NCI-H748 (cell line): ENCODE data around the gene SMDT1.

Experiments
- DNase-seq: peaks from one replicate; lab custom pipeline; 2025; ENCODE audit not compliant: unreplicated experiment; lab: John Stamatoyannopoulos, UW

SMDT1 gene, protein sequence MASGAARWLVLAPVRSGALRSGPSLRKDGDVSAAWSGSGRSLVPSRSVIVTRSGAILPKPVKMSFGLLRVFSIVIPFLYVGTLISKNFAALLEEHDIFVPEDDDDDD

GRCh38 chr22:42079319-42080251 lies at the start of gene SMDT1:
SMDT1 (plus strand) TSS chr22:42079700; CDS start chr22:42079769, 69 bp downstream.
- DNase-seq, result peak; percentile 99

DNA sequence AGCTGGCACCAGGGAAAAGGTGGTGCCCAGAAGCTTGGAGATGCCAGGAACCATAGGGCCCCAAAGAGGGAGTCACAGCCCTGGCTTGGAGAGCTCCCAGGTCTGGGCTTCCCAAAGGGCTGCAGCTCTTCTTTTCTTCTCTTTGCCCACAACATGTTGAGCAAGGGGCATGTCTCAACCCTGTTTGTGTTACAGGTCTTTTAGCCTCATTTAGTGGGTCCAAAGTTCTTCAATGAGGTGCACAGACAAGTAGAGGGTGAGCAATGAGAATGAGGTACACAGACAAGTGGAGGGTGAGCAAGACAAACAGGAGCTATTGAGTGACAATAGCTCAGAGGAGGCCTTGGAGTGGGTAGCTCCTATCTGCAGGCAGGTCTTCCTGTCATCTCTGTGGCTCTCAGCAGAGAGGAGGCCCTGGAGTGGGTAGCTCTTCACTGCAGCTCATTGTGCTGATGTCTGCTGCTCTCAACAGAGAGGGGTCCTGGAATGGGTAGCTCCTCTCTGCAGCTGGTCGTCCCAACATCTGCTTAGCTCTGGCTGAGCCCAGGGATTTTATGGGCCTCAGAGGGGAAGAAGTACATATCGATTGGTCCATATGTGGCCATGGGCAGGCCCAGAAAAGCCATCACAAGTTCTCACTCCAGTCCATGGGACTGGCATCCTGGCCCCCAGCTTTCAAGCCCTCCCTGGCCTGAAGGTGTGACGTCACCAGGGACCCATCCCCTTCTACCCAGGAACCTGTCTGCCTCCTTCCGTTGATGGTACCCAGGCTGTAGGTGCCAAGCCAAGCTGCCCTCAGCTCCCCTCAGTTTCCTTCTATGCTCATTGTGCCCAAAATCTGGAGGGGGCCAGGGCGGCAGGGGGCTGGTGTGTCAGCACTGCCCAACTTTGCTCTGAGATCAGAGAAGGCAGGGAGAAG lies 46.0 kb upstream of the SMDT1 start:
- DNase-seq, result no peak

- DNase-seq, result no peak
Observed at GRCh38 chr22:42035256-42035655, 44.2 kb upstream of the SMDT1 start.

DNA sequence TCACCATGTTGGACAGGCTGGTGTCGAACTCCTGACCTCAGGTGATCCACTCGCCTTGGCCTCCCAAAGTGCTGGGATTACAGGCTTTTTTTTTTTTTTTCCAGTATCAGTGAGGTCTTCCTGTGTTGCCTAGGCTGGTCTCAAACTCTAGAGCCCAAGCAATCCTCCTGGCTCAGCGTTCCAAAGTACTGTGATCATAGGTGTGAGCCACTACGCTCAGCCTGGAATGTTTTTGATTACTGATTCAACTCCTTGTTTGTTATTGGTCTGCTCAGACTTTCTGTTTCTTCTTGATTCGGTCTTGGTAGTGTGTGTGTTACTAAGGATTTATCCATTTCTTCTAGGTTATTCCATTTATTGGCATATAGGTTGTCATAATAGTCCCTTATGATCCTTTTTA lies 40.2 kb upstream of the SMDT1 start:
- no peak for DNase-seq

DNA sequence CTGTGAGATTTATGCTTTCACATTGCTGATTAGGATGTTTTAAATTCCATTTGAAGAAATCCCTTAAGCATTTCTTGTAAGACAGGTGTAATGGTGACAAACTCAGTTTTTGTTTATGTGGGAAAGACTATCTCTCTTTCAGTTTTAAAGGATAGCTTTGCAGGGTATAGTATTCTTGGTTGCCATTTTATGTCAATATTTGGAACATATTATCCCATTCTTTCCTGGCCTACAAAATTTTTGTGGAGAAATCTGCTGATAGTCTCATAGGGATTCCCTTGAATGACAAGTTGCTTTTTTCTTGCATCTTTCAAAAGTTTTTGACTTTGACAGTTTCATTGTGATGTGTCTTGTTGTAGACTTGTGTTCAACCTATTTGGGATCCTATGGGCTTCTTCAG lies 37.7 kb upstream of the SMDT1 start:
- DNase-seq, result no peak

DNA sequence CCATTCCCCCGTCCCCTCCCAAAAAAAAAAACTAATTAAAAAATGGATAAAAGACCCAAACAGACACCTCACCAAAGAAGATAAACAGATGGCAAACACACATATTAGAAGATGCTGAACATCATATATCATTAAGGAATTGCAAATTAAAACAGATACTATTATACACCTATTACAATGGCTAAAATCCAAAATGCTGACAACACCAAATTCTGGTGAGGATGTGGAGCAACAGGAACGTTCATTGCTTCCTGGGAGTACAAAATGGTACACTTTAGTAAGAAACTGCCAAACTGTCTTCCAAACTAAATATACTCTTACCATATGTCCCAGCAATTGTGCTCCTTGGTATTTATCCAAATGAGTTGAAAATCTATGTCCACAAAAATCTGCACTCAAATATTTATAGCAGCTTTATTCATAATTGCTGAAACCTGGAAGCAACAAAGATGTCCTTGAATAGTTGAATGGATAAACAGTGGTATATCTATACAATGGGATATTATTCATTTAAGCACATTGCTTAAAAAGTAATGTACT lies 28.8 kb upstream of the SMDT1 start:
- no peak for DNase-seq

DNA sequence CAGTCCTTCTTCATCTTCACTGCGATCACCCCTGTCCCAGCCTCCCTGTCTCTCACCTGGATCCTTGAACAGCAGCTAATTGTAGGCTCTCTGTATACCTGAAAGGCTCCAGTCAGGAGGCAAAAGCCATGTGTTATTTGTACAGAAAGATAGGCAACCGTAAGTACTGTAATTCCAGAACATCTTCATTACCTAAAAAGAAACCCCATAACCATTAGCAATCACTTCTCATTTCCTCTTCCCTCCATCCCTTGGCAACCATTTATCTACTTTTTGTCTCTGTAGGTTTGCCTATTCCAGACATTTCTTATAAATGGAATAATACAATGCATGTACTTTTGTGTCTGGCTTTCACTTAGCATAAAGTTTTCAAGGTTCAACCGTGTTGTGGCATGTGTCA lies 26.7 kb upstream of the SMDT1 start:
- no peak for DNase-seq

DNA sequence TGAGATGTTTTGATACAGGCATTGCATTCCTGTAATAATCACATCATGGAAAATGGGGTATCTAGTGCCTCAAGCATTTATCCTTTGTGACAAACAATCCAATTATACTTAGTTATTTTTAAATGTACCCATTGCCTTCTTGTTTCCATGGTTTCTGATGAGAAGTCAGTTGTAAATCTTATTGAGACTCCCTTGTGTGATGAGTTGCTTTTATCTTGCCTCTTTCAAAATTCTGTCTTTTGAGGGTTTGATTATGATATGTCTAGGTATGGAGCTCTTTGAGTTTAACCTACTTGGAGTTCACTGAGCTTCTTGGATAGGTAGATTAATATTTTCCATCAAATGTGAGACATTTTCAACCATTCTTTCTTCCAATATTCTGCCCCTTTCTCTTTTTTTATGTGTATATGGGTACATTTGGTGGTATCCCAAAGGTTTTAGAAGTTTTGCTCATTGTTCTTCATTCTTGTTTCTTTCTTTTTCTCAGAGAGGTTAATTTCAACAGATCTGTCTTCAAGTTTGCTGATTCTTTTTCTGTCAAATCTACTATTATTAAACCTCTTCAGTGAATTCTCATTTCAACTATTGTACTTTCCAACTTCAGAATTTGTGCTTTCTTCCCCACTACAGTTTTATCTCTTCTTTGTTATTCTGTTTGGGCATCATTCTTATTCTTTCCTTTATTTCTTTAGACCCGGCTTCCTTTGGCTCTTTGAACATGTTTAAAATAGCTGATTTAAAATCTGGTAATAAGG lies 22.6 kb upstream of the SMDT1 start:
- DNase-seq, result no peak

DNA sequence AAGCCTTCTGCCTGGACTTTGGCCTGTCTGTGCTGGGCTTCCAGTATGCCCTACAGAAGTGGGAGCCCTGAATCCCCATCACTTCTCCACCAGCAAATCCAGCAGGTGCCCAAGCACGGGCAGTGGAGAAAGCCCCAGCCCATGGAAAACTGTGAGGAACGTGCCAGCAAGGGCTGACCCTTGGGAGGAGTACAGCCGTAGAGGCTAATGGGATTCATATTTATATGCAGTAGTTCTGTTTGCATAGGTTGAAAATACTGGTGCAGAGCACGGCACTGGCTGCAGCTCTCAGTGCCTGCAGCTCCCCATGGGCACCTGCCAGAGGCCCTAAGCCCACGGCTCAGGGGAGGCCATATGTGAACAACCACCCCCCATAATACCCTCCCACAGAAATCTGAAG lies 19.0 kb upstream of the SMDT1 start:
- DNase-seq, result no peak

DNA sequence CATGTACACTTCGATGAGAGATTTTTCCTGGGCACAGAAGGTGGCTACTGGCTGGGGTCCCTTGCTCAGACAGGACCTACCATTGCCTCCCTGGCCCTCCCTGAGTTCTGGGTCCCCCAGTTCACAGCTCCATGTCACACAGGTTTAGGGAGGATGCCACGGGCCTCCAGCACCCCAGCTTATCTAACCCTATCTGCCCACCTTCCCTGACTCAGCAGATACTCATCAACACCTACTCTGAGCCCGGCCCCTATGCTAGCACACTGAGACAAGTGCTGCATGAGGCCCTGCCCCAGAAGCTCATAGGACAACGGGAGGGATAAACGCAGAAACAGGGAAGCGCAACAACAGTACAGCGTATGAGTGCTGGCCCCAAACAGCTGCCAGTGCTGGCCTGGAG lies 18.5 kb upstream of the SMDT1 start:
- DNase-seq, result no peak

DNA sequence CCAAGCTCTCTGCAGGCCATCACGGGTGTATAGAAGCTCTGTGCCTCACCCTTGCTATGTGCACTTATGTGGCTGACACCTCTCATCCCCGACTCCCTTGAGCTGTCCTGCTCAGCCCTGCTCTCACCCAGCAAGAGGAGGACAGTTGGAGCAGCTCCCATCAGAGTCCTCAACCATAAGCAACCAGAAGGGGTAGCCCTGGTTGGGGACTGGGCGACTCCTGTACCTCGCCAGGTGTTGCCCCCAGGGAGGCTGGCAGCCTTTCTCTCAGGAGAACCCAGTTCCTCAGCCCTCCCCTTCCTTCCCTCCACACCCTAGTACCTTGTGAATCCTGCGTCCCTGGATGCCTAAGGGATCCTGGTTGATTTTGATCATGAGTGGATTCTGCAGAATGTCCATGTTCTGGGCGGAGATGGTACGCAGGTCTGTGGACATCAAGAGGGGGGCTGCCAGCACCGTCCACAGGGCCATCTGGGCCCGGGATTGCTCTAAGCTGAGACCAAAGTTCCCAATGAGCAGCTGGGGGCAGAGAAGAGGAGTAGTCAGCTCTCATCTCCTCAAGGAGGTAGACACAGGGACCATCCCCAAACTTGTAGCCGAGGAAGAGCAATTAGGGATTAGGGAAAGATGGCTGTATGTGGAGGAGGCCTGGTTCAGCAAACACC lies 16.9 kb upstream of the SMDT1 start:
- no peak for DNase-seq

DNA sequence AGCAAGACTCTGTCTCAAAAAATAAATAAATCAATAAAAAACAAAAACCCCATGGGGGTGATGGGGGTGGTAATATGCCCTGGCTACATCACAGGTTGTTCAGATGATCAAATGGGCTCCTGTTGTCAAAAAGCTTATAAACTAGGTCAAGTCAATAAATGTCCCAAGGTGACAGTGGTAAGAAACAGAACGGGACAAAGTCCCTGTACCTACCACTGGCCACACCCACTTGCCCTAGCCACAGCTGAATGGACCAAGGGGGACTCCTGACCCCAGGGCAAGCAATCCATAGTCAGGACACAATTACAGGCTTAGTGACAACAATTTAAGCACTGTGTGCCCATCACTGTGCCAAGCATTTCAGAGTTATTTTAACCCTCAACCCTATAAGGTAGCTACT lies 14.9 kb upstream of the SMDT1 start:
- DNase-seq, result no peak

DNA sequence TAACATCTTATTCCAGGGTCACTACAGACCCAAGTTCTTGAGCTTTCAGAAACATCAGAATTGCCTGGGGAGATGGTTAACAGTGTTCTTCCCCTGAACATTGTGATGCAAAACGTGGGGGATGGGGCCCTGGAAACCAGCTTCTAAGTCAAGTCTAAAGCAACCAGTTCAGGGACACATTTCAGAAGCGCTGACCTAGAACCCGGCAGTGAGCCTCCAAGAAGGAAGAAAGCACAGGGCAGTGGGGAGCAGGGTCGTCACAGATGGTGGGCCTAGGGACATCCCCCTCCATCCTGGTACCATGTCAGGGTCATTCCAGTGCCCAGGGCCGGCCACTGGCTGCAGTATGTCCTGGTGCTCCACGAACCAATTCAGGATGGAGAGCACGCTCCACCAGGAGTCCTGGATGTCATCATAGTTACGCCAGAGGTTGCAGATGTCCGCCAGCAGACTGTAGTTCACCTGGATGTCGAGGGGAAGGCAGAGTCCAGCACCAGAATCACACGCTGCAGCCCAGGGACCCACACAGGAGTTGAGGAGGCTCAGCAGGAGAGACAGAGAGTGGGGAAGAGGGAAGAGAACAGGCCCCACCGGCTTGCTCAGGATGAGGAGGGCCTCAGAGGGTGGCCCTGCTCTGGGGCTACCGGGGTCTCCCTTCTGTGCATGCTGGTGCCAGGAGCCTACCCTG lies 13.9 kb upstream of the SMDT1 start:
- DNase-seq, result no peak

DNA sequence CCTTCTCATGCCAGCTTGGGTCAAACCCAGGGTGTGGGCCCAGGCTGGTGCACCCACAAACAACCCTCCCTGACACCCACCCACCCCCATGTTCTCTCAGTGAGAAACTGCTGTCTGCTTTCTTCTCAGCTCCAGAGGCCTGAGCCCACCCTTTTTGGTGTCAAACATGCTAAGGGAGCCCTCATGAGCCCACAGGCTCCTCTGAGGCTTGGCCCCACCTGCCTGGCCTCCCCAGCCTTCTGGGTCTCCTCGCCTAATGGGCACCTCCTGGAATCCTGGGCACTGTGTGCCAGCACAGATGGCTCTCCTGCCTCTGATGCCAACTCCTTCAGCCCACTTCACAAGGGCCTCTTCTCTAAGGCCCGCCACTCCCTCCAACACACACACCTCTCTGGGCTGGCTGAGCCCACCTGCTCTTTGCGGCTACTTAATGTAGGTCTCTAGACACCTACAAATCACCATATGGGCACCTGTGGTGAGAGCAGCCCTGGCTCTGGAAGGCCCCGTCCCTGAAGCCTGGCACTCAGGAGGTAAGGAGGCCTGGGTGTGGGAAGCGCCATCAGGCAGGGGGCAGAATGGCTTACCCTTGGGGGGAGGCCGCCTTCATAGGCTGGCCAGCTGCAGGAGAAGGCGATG lies 13.3 kb upstream of the SMDT1 start:
- no peak for DNase-seq

- DNase-seq, result no peak
Observed at GRCh38 chr22:42066937-42067336, 12.6 kb upstream of the SMDT1 start.

GRCh38 chr22:42067671-42068251 lies 11.7 kb upstream of the SMDT1 start:
- no peak for DNase-seq

- DNase-seq, result no peak
Observed at GRCh38 chr22:42068291-42068690, 11.2 kb upstream of the SMDT1 start.

DNA sequence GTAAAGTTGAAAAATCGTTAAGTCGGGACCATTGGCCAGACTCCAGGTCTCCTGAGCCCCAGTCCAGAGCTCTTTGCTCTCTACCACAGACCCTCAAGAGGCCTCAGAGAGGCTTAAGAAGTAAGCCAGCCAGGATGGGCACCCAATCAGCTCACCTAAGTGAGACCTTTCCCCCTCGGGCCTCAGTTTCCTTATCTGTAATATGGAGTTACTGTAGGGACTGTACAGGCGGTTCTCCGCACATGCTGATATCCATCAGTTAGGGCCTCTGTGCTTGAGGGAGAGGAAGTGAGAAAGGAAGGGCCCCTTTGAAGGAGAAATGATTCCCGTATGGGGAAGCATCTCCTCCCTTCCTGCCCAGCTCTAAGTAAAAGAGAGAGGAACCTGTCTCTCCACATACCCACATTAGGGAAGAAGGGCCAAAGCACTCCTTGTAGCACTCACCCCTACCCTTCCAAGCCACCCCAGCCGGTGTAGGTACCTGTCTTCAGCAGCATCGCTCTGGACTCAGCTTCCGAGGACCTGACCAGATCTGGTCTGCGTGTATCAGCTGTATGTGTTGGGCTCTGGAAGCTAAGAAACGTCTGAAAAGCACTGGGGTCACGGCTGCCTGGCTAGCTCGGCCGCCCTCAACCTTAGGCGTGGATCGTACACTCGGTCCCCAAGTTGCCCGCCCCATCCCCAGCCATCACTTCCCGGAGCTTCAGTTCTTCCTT lies 9.5 kb upstream of the SMDT1 start:
- peak; percentile 47 for DNase-seq
